ENCODE data around the gene NRAS.

NRAS gene

DNA sequence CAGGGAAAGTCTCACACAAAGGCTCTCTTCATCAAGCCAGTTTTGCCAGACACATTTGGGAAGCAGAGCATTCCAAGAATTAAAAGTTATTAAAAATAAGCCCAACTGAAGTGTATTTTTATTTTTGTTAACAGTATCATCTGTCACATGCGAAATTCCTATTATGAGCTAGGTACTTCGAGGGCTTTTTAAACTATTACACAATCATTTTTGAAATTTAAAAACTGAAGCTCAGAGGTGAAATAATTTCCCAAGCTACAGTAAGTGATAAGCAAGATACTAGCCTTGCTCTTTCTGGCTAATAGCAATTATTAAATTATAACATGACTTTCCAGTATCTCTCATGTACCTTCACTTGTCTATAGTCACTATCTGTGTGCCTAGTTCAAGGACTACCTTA, 12.0 kb upstream of the NRAS start:
- DNase-seq (ENCODE audit: low read depth in 2 of 2), result no peak

DNA sequence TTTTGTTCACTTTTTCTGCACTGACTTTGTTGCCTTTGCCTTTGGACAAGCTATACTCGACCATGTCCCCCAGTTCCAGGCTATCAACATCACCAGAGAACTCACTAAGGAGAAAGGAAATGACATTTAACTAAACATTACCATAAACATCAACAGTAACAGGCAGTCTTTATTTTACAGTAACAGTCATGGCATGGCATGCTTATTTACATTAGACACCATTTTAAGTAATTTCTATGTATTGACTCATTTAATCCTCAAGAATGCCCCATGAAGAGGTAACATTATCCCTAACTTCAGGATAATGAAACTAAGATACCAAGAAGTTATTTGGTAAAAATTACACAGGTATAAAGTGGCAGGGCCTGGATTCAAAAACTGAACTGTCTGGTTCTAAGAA, 8.7 kb upstream of the NRAS start:
- no peak for DNase-seq (ENCODE audit: low read depth in 2 of 2)

GRCh38 chr1:114723915-114724314, 7.3 kb upstream of the NRAS start:
- no peak for DNase-seq (ENCODE audit: low read depth in 2 of 2)

DNA sequence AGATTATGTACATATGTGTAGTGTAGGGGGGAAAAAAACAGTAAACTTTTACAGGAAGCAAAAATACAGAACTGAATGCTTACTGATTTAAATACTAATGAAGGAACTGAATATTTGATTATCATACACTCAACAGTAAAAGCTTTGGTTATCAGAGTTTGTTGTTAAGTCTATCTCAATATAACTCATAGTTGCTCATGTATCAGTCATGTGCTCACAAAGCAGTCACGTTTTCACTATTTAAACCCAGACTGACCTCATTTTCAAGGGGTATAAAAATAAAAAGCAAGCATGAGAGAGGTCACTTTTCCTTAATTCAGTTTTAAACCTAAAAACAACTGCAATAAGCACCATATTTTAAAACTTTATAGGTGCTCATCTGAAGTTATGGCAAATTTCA, 6.9 kb upstream of the NRAS start:
- DNase-seq (ENCODE audit: low read depth in 2 of 2), result no peak

DNA sequence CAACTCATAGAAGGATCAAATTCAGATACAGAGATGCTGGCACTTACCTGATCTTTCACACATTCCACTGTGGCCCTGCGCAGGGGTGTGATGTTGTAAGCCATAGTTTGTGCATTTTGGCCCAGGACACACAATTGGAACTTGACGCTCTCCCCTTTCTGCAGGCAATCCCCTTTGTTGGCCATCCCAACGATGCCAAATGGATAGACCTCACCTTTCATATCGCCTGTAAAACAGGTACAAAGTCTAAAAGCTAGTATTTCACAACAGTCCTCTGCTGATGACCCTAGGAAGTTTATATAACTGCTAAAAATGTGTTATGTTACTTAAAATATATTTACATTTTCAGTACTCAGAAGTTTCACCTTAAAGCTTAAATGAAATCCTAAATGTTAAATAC, 3.9 kb upstream of the NRAS start:
- DNase-seq (ENCODE audit: low read depth in 2 of 2), result no peak

- no peak for DNase-seq (ENCODE audit: low read depth in 2 of 2)
These were observed 2.8 kb upstream of the NRAS start for GRCh38 chr1:114719424-114719787.

GRCh38 chr1:114718661-114719423, 2.3 kb upstream of the NRAS start:
- no peak for DNase-seq (ENCODE audit: low read depth in 2 of 2)

GRCh38 chr1:114715952-114716303, 643 bp downstream of the NRAS start:
- no peak for DNase-seq (ENCODE audit: low read depth in 2 of 2)

GRCh38 chr1:114712977-114713376, 3.6 kb downstream of the NRAS start:
- no peak for DNase-seq (ENCODE audit: low read depth in 2 of 2)

DNA sequence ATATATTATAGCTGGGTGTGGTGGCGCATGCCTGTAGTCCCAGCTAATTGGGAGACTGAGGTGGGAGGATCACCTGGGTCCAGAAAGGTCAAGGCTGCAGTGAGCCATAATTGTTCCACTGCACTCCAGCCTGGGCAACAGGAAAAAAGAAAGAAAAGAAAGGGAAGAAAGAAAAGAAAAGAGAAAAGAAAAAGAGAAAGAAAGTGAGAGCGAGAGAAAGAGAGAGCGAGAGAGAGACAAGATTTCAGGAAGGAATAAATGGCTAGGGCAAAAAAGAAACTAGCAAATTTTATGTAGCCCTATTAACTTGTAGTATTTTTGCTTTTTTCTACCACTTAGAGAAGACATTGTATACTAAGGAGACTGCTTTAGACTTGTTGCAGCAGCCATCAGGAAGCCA, 6.2 kb downstream of the NRAS start:
- DNase-seq (ENCODE audit: low read depth in 2 of 2), result no peak

DNA sequence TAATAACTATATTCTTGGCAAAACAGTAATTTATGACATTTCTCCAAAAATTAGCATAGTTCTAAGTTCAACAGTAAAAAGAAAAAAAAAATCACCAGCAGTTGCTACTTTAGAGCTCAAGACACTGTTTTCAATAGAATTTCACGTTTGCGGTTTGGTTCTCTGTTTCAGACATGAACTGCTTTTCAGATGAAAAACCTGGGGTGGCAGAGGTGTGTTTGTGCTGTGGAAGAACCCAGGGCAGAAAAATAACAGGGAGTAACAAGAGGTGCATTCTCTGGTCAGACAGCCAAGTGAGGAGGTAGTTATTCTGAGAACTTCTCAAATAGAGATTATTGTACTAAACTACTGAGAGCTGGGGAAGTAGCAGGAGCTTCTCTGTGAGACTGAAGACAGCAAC, 9.0 kb downstream of the NRAS start:
- no peak for DNase-seq (ENCODE audit: low read depth in 2 of 2)

- DNase-seq (ENCODE audit: low read depth in 2 of 2), result no peak
These were observed 13.3 kb downstream of the NRAS start for GRCh38 chr1:114703242-114703641.

DNA sequence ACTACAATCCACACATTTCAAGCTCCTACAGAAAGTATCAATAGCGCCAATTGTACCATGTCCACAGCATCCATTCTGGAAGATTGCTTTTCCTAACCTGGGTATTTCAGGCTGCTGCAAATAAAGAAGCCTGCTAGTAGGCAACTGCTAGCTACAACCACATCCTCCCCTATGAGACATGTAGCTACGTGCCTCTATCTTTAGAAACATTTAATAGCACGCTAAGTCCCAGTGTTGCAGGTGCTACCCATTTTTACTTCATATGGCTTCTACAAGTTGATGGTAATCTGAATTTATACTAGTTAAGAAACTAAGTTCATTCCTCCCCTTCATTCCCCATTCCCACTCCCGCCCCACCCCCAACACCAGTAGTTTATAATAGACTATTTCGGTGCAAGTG, 13.8 kb downstream of the NRAS start:
- no peak for DNase-seq (ENCODE audit: low read depth in 2 of 2)

GRCh38 chr1:114701931-114702330, 14.6 kb downstream of the NRAS start:
- DNase-seq (ENCODE audit: low read depth in 2 of 2), result no peak

DNA sequence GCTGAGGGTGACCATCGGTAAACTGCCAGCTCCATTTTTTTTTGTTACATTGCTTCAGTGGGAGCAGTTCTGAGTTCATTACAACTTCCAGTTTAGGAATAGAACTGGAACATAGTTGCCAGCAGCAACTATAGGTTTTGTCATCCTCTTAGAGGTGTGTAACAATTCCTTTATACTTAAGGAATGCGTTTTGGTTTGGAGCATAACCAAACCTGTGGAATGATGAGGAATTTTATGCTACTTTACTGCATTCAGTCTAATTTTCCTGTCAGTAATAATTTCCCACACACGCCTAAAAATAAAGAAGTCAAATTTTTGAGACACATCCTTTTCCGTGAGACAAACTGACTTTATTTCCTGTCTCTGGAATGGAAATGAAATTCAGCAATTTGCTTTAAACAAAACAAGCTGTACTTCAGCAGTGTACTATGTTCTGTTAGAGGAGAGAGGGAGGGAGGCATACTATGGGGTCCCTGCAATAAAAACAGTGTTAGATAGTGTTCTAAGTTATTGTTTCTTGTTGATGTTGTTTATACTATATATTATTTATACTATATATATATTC, 16.5 kb downstream of the NRAS start:
- DNase-seq (ENCODE audit: low read depth in 2 of 2), result no peak

GRCh38 chr1:114696810-114697209, 19.8 kb downstream of the NRAS start:
- DNase-seq (ENCODE audit: low read depth in 2 of 2), result no peak

- no peak for DNase-seq (ENCODE audit: low read depth in 2 of 2)
These were observed 21.0 kb downstream of the NRAS start, which contains the start of gene AMPD1 for GRCh38 chr1:114695430-114696058. Gene AMPD1 (minus strand): TSS chr1:114695546. CDS start chr1:114695471, 75 bp downstream.

DNA sequence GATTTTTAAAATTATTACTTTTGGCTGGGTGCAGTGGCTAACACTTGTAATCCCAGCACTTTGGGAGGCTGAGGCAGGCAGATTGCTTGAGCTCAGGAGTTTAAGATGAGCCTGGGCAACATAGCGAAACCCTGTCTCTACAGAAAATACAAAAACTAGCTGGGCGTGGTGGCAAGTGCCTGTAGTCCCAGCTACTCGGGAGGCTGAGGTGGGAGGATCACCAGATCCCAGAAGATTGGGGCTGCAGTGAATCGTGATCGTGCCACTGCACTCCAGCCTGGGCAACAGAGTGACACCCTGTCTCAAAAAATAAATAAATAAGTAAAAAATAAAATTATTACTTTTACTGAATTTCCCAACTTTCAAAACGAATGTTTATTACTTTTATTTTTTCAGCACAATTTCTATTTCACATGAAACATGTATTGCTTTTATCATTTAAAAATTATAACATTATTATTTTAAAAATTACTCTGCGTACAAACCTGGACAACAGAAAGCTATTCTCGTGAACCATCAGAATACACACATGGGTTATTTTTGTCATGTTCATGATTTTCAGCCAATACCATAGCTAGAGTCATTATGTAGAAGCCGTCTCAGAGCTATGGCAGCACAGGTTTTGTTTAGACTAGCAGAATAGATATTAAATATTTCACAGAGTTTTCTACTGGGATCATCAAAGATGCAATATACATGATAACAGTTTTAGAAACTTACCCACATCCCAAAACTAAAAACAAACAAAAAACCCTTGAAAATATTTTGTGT, 21.8 kb downstream of the NRAS start:
- DNase-seq (ENCODE audit: low read depth in 2 of 2), result no peak

- DNase-seq (ENCODE audit: low read depth in 2 of 2), result no peak
These were observed 23.6 kb downstream of the NRAS start for GRCh38 chr1:114692947-114693346.

GRCh38 chr1:114691061-114691460, 25.5 kb downstream of the NRAS start:
- DNase-seq (ENCODE audit: low read depth in 2 of 2), result no peak

DNA sequence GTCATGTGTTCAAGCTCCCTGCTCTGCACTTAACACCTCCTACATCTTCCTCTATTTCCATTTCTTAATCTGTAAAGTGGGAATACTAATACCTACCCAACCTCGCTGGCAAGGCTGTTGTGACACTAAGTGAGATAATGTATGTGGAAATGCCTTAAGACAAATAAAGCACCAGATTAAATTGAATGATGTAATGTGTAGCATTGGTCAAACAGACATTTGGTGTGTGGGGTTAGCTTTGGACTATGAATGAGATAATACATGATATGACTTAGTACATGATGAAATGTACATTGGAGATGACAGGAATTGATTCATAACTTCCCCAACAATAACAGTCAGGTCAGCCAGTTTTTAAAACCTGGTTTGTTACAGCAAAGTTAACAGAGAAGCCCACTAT, 26.4 kb downstream of the NRAS start:
- DNase-seq (ENCODE audit: low read depth in 2 of 2), result no peak

DNA sequence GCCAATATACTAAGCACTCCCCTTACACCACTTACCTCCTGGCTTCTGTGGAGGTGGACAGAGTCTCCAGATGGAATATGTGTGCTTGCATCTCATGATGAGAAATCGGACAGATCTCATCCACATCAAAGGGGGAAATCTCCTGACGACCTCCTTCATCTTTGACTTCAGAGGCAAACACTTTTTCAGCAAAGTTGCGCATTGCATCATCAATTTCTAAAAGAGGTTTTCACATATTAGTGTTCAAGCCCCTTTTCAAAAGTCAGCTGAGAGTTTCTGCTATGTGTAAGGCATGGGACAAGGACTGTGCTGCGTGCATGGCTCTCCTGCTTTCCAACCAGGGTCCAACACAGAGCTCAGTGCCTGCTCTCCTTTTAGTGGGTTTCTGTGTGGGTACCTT, 28.0 kb downstream of the NRAS start:
- DNase-seq (ENCODE audit: low read depth in 2 of 2), result no peak

GRCh38 chr1:114685851-114686250, 30.7 kb downstream of the NRAS start:
- no peak for DNase-seq (ENCODE audit: low read depth in 2 of 2)
